ENCODE measurements around the gene SRGN.

GRCh38 chr10:69151984-69152383 is 64.1 kb downstream of the SRGN start:
- TF ChIP-seq MAX (IDR thresholded peaks at IDR 0.05) = no peak
- TF ChIP-seq REST (IDR thresholded peaks at IDR 0.05; ENCODE audit: low read depth) = no peak
- no peak for TF ChIP-seq RAD21 (IDR thresholded peaks at IDR 0.05; ENCODE audit: low read depth)
- no peak for TF ChIP-seq FOXM1 (IDR thresholded peaks at IDR 0.05; ENCODE audit: borderline replicate concordance, low read depth)
- TF ChIP-seq EGR1 (IDR thresholded peaks at IDR 0.05) = no peak
- no peak for TF ChIP-seq EP300 (IDR thresholded peaks at IDR 0.05; ENCODE audit: borderline replicate concordance)
- TF ChIP-seq NFIC (IDR thresholded peaks at IDR 0.05) = no peak
- TF ChIP-seq ZBTB7A (IDR thresholded peaks at IDR 0.05; ENCODE audit: low read depth) = no peak
